ENCODE results near the gene NELL2. TPM values are rescaled to one million over a fixed set of nuclear protein-coding genes. Genes with fewer than 3 reads are reported as not detected.

NELL2 gene
- 0.28 and 0.35 TPM in 2 replicates for polyA plus RNA-seq (2012; rRNA removed)
- 0.21 and 0.29 TPM in 2 replicates for polyA plus RNA-seq (2012; cell fraction: cytosol; rRNA removed)
- 0.06 and 0.21 TPM in 2 replicates for polyA plus RNA-seq (2012; cell fraction: nucleus; rRNA removed)

GRCh38 chr12:44875954-44876543 lies at the start of gene NELL2:
Gene NELL2, minus strand, starts transcription at chr12:44876315. Its CDS starts 446 bp downstream, at chr12:44875869.
- peak; percentile 83 for DNase-seq
- CTCF ChIA-PET: interaction anchor here (0.7 to 5.5 kb wide), 13 partner anchors 9 to 918 kb away, joined by 3 to 53 read pairs (median 4); no protein-coding TSS in a partner anchor
- H3K9me3 ChIP-seq: no peaks in the 10 kb centered on the region
- no peaks in the 10 kb centered on the region for H3K9me2 ChIP-seq
- peak within 1 kb of the TSS; percentile 84; the same call in 1 of the 2 replicates for H2AFZ ChIP-seq (ENCODE audit: low read depth)
- no peak within 1 kb of the TSS for H3K9ac ChIP-seq
- POLR2A ChIA-PET: interaction anchor here (0.6 kb wide), 1 partner anchor 67 kb away, joined by 3 read pairs; no protein-coding TSS in a partner anchor
- peaks cover 4 to 16% of the 10 kb centered on the region in 2 experiments; a peak in 1 of 4 replicates for H3K4me1 ChIP-seq (ENCODE audit: control insufficient read depth in 1 of 2, insufficient read depth in 2 of 2, low read depth in 1 of 2, low read length in 1 of 2)
- H3K4me2 ChIP-seq: peak within 1 kb of the TSS; percentile 87
- no peaks in the 10 kb centered on the region for H3F3A ChIP-seq (replicated peaks; ENCODE audit: insufficient read depth)
- TF ChIP-seq POLR2AphosphoS5 (IDR thresholded peaks at IDR 0.05; ENCODE audit: low read depth, low read length) (no peak), RFX5 (IDR thresholded peaks at IDR 0.05; ENCODE audit: low read length) (no peak), MXI1 (IDR thresholded peaks at IDR 0.05; ENCODE audit: low read depth, low read length) (no peak), USF1 (IDR thresholded peaks at IDR 0.05; ENCODE audit: borderline replicate concordance, low read depth) (no peak), NRF1 (IDR thresholded peaks at IDR 0.05; ENCODE audit: low read depth, low read length) (no peak), EZH2phosphoT487 (IDR thresholded peaks at IDR 0.05; ENCODE audit: borderline replicate concordance, low read depth) (no peak), CHD2 (IDR thresholded peaks at IDR 0.05; ENCODE audit: low read length, partially characterized antibody) (no peak), TAF1 (IDR thresholded peaks at IDR 0.05; ENCODE audit: borderline replicate concordance, low read depth, low read length) (no peak), MEF2A (IDR thresholded peaks at IDR 0.05; ENCODE audit: borderline replicate concordance, low read depth) (no peak), JUND (IDR thresholded peaks at IDR 0.05) (no peak), FOXM1 (IDR thresholded peaks at IDR 0.05; ENCODE audit: low read depth) (no peak)
- H3K27me3 ChIP-seq (ENCODE audit: insufficient read depth): peaks cover 22% of the 10 kb centered on the region; the same call in 1 of the 2 replicates
- no peaks in the 10 kb centered on the region for H4K20me1 ChIP-seq (ENCODE audit: insufficient read depth)
- H3K36me3 ChIP-seq (replicated peaks in 1 of 2; ENCODE audit: control insufficient read depth in 1 of 2, insufficient read depth in 2 of 2, low read length in 1 of 2): no peaks in the 10 kb centered on the region
- WGBS (ENCODE audit: low lambda C conversion rate): 4% methylated on average over 5 of the region's 53 CpGs
- H3K27ac ChIP-seq (ENCODE audit: low read depth in 2 of 2, low read length in 1 of 2): no peak within 1 kb of the TSS
- peak within 1 kb of the TSS; percentile 47 to 60 for H3K4me3 ChIP-seq (ENCODE audit: low read depth in 2 of 2, low read length in 1 of 2)
- no peaks in the 10 kb centered on the region for H3K79me2 ChIP-seq (ENCODE audit: insufficient read depth)

GRCh38 chr12:44921736-44922135 lies 45.6 kb upstream of the NELL2 start:
- Histone ChIP-seq H3K4me3 (ENCODE audit: low read depth in 2 of 2, low read length in 1 of 2) (no peak overlapping the region), H3K79me2 (ENCODE audit: insufficient read depth) (no peaks in the 10 kb centered on the region), H3K27me3 (ENCODE audit: insufficient read depth) (no peaks in the 10 kb centered on the region), H3K27ac (ENCODE audit: low read depth in 2 of 2, low read length in 1 of 2) (no peak overlapping the region), H3F3A (replicated peaks; ENCODE audit: insufficient read depth) (no peaks in the 10 kb centered on the region), H3K9me2 (no peaks in the 10 kb centered on the region), H3K9me3 (no peaks in the 10 kb centered on the region), H3K4me1 (ENCODE audit: control insufficient read depth in 1 of 2, insufficient read depth in 2 of 2, low read depth in 1 of 2, low read length in 1 of 2) (no peaks in the 10 kb centered on the region), H3K9ac (no peak overlapping the region), H4K20me1 (ENCODE audit: insufficient read depth) (no peaks in the 10 kb centered on the region), H3K36me3 (replicated peaks in 1 of 2; ENCODE audit: control insufficient read depth in 1 of 2, insufficient read depth in 2 of 2, low read length in 1 of 2) (no peaks in the 10 kb centered on the region), H2AFZ (ENCODE audit: low read depth) (no peak overlapping the region), H3K4me2 (no peak overlapping the region)
- no peak for DNase-seq
- ChIA-PET CTCF (interaction anchor here (2.6 to 2.8 kb wide), 2 partner anchors 9 to 906 kb away, joined by 7 to 10 read pairs; no protein-coding TSS in a partner anchor), POLR2A (no interaction called here)
- WGBS (ENCODE audit: low lambda C conversion rate): 57% methylated on average over 3 of the region's 3 CpGs
- TF ChIP-seq RXRA (IDR thresholded peaks at IDR 0.05; ENCODE audit: borderline replicate concordance, low read depth) (no peak), TCF12 (IDR thresholded peaks at IDR 0.05) (no peak), FOXJ3 (CRISPR knock-in tag; IDR thresholded peaks at IDR 0.05) (no peak), CHD2 (IDR thresholded peaks at IDR 0.05; ENCODE audit: low read length, partially characterized antibody) (no peak), GATA2 (CRISPR knock-in tag; IDR thresholded peaks at IDR 0.05) (no peak), MEF2A (IDR thresholded peaks at IDR 0.05; ENCODE audit: borderline replicate concordance, low read depth) (no peak), ELF1 (IDR thresholded peaks at IDR 0.05) (no peak), RCOR1 (IDR thresholded peaks at IDR 0.05; ENCODE audit: low read length) (no peak), NRF1 (IDR thresholded peaks at IDR 0.05; ENCODE audit: low read depth, low read length) (no peak), SMC3 (IDR thresholded peaks at IDR 0.05; ENCODE audit: low read depth, low read length) (no peak), IRF3 (IDR thresholded peaks at IDR 0.05; ENCODE audit: low read depth, low read length) (no peak), YY1 (IDR thresholded peaks at IDR 0.05; ENCODE audit: low read depth) (no peak), JUND (IDR thresholded peaks at IDR 0.05) (no peak), RFX5 (IDR thresholded peaks at IDR 0.05; ENCODE audit: low read length) (no peak), CTCF (IDR thresholded peaks at IDR 0.05) (no peak), EP300 (IDR thresholded peaks at IDR 0.05; ENCODE audit: borderline replicate concordance in 1 of 2, low read depth in 1 of 2, low read length in 1 of 2) (no peak)

All from SK-N-SH (cell line).